ENCODE data around the gene KNOP1. TPM values are rescaled to one million over a fixed set of nuclear protein-coding genes. Genes with fewer than 3 reads are reported as not detected.
"Not testable (repeated sequence)": the region's sequence is repeated elsewhere in the genome, so short reads cannot be mapped to it uniquely, and the experiment has no call there.

Gene KNOP1
- total RNA-seq, 2 experiments from 2014 or later: 32.0 to 34.4 TPM

DNA sequence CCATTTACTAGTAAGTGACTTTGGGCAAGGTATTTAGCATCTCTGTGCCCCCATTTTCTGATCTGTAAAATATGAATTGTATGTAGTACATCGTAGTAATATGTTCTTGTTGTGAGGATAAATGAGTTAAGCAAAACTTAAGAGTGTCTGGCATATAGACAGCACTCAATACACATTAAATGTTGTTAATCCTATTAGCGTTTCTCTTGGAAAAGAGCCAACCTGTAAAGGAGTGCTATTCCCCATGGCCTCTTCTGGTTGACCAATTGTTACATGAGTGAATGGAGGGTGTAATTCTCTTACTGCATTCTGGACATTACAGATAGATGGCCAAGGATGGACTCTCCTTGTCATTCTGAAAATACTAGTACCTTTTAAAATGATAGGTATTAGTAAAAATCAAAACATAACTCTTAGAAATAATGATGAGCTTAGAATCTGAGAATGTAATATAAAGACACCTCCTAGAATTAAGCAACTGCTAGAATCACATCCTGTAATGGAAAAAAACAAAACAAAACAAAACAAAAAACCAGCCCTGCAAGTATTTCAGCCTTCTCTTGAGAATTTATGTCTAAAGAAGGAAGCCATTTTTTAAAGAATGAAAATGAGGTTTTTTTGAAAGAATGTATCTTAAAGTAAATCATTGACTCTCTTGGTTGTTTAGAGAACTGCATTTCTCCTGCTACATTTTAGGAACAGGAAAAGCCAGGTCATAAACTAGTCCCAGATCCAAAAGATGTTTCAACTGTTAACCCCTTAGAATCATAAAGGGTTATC is 30.6 kb upstream of the KNOP1 start:
- no peaks in the 10 kb centered on the region for H3K9me3 Mint-ChIP-seq
- H3K4me1 Mint-ChIP-seq: no peaks in the 10 kb centered on the region
- H3K36me3 Mint-ChIP-seq: no peaks in the 10 kb centered on the region
- H3K27ac Mint-ChIP-seq: no peak overlapping the region
- H3K4me3 Mint-ChIP-seq: no peak overlapping the region
- no peaks in the 10 kb centered on the region for H3K27me3 Mint-ChIP-seq
- no peak for DNase-seq

DNA sequence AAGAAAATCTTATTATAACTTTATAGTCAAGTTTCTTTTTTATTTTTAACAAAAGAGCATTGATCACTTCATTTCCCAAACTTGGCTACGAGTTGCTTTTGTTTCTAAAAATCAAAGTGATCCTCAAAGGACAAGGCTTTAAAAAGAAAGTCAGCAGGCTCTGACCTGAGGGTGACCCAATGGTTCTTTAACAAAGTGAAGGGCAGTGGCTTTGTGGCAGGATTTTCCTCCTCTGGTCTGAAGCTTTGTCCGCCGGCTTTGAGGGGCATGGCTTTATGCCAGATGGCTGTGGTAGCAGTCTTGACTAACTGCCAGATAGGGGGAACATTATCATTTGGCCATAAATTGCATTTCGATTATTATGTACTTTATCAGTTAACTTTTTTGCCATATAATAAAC is 28.5 kb upstream of the KNOP1 start:
- DNase-seq: no peak
- no peaks in the 10 kb centered on the region for H3K4me1 Mint-ChIP-seq
- no peaks in the 10 kb centered on the region for H3K36me3 Mint-ChIP-seq
- H3K4me3 Mint-ChIP-seq: no peak overlapping the region
- no peaks in the 10 kb centered on the region for H3K9me3 Mint-ChIP-seq
- no peak overlapping the region for H3K27ac Mint-ChIP-seq
- H3K27me3 Mint-ChIP-seq: no peaks in the 10 kb centered on the region

GRCh38 chr16:19745286-19746010 is 27.4 kb upstream of the KNOP1 start:
- no peaks in the 10 kb centered on the region for H3K27me3 Mint-ChIP-seq
- no peaks in the 10 kb centered on the region for H3K9me3 Mint-ChIP-seq
- no peaks in the 10 kb centered on the region for H3K4me1 Mint-ChIP-seq
- H3K36me3 Mint-ChIP-seq: no peaks in the 10 kb centered on the region
- H3K27ac Mint-ChIP-seq: no peak overlapping the region
- no peak for DNase-seq
- H3K4me3 Mint-ChIP-seq: no peak overlapping the region

GRCh38 chr16:19744670-19745069 is 26.6 kb upstream of the KNOP1 start:
- Mint-ChIP-seq H3K4me1 (no peaks in the 10 kb centered on the region), H3K4me3 (no peak overlapping the region), H3K27me3 (no peaks in the 10 kb centered on the region), H3K36me3 (no peaks in the 10 kb centered on the region), H3K9me3 (no peaks in the 10 kb centered on the region), H3K27ac (no peak overlapping the region)
- no peak for DNase-seq

- no peak for DNase-seq
- no peak overlapping the region for H3K27ac Mint-ChIP-seq
- no peaks in the 10 kb centered on the region for H3K4me1 Mint-ChIP-seq
- no peak overlapping the region for H3K4me3 Mint-ChIP-seq
- no peaks in the 10 kb centered on the region for H3K27me3 Mint-ChIP-seq
- no peaks in the 10 kb centered on the region for H3K9me3 Mint-ChIP-seq
- no peaks in the 10 kb centered on the region for H3K36me3 Mint-ChIP-seq
Measured at GRCh38 chr16:19743816-19744159, 25.8 kb upstream of the KNOP1 start.

GRCh38 chr16:19741354-19741753 is 23.3 kb upstream of the KNOP1 start:
- Mint-ChIP-seq H3K27me3 (no peaks in the 10 kb centered on the region), H3K27ac (no peak overlapping the region), H3K36me3 (peaks cover under 1% of the 10 kb centered on the region), H3K4me3 (no peak overlapping the region), H3K9me3 (no peaks in the 10 kb centered on the region), H3K4me1 (no peaks in the 10 kb centered on the region)
- DNase-seq: no peak

- H3K36me3 Mint-ChIP-seq: peaks cover 5% of the 10 kb centered on the region
- H3K4me1 Mint-ChIP-seq: no peaks in the 10 kb centered on the region
- no peak overlapping the region for H3K4me3 Mint-ChIP-seq
- H3K9me3 Mint-ChIP-seq: no peaks in the 10 kb centered on the region
- H3K27ac Mint-ChIP-seq: no peak overlapping the region
- no peaks in the 10 kb centered on the region for H3K27me3 Mint-ChIP-seq
- no peak for DNase-seq
Measured at GRCh38 chr16:19737306-19738038, 19.4 kb upstream of the KNOP1 start.

DNA sequence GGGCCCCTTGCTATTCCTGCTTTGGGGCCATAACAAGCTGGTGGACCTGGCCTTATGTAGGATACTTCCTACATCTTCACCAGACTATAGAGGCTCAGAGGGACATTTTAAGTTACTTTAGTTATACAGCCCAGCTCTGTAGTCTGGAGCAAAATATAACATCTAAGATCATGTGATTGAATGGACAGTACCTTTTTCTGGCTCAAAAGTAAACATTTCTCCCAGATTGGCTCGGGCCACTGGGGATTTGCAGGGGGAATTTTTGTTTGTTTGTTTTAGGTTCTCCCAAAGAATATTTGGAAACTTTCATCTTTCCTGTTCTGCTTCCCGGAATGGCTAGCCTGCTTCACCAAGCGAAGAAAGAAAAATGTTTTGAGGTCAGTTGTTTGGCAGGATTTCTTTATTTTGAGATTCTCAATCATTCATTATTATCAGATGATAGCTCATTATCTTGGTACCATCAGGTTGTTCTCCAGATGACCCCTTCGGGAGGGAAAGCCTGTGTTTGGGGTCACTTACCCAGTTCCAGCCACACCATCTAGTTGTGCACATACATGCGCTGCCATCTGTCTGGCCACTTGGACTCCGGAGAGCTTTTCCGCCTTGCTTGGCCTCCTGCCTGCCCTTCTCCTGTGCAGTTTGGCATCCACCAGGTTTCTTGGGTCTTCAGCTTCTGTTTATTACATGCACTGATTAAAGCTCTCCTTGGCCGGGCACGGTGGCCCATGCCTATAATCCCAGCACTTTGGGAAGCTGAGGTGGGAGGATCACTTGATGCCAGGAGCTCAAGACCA is 17.2 kb upstream of the KNOP1 start:
- H3K4me3 Mint-ChIP-seq: no peak overlapping the region
- H3K27me3 Mint-ChIP-seq: no peaks in the 10 kb centered on the region
- no peaks in the 10 kb centered on the region for H3K4me1 Mint-ChIP-seq
- H3K36me3 Mint-ChIP-seq: peaks cover 5% of the 10 kb centered on the region
- DNase-seq: no peak
- no peak overlapping the region for H3K27ac Mint-ChIP-seq
- H3K9me3 Mint-ChIP-seq: no peaks in the 10 kb centered on the region

DNA sequence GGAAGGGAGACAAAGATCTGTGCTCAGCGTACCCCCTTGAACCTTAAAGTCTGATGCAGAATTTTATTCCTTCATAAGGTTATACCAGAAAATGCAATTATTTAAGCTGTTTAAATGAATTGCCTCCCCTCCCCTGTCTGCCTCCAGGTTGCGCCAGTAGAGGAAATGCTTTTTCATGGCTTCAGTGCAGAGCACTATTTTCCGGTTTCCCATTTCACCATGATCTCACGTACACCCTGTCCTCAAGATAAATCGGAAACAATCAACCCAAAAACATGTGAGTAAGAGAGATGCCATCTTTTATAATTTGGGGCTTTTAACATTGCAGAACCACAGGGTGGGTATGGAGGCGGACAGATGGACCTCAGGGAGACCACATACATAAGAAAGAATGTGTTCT is 15.5 kb upstream of the KNOP1 start:
- no peaks in the 10 kb centered on the region for H3K27me3 Mint-ChIP-seq
- peaks cover 5% of the 10 kb centered on the region for H3K36me3 Mint-ChIP-seq
- no peak overlapping the region for H3K4me3 Mint-ChIP-seq
- no peaks in the 10 kb centered on the region for H3K4me1 Mint-ChIP-seq
- no peak for DNase-seq
- no peaks in the 10 kb centered on the region for H3K9me3 Mint-ChIP-seq
- H3K27ac Mint-ChIP-seq: no peak overlapping the region

- H3K4me1 Mint-ChIP-seq: peaks cover 4% of the 10 kb centered on the region
- H3K27ac Mint-ChIP-seq: no peak overlapping the region
- no peak overlapping the region for H3K4me3 Mint-ChIP-seq
- DNase-seq: no peak
- no peaks in the 10 kb centered on the region for H3K36me3 Mint-ChIP-seq
- no peaks in the 10 kb centered on the region for H3K9me3 Mint-ChIP-seq
- H3K27me3 Mint-ChIP-seq: no peaks in the 10 kb centered on the region
Measured at GRCh38 chr16:19728636-19728965, 10.6 kb upstream of the KNOP1 start.

DNA sequence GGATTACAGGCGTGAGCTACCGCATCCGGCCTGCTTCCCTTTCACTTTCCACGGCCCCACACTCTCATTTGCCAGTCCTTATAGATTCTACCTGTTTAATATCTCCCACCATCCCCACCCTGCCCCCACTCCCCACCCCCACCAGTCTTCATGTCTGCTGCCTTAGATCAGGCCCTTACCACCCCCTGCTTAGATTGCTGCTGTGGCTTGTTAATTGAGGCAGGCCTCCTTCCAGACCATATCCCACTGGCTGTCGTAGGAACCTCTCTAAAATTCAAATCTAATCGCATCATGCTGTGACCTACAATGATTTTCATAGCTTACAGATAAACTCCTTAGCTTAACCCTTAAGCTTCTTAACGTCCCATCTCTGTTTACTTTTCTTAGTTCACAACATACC is 5.0 kb upstream of the KNOP1 start:
- H3K9me3 Mint-ChIP-seq: no peaks in the 10 kb centered on the region
- H3K27me3 Mint-ChIP-seq: no peaks in the 10 kb centered on the region
- no peak overlapping the region for H3K27ac Mint-ChIP-seq
- no peak for DNase-seq
- H3K4me1 Mint-ChIP-seq: peaks cover 2% of the 10 kb centered on the region
- no peaks in the 10 kb centered on the region for H3K36me3 Mint-ChIP-seq
- no peak overlapping the region for H3K4me3 Mint-ChIP-seq

- no peak overlapping the region for H3K27ac Mint-ChIP-seq
- H3K4me3 Mint-ChIP-seq: no peak overlapping the region
- DNase-seq: no peak
- H3K4me1 Mint-ChIP-seq: no peaks in the 10 kb centered on the region
- no peaks in the 10 kb centered on the region for H3K27me3 Mint-ChIP-seq
- H3K36me3 Mint-ChIP-seq: no peaks in the 10 kb centered on the region
- no peaks in the 10 kb centered on the region for H3K9me3 Mint-ChIP-seq
Measured at GRCh38 chr16:19722269-19722952, 4.4 kb upstream of the KNOP1 start.

DNA sequence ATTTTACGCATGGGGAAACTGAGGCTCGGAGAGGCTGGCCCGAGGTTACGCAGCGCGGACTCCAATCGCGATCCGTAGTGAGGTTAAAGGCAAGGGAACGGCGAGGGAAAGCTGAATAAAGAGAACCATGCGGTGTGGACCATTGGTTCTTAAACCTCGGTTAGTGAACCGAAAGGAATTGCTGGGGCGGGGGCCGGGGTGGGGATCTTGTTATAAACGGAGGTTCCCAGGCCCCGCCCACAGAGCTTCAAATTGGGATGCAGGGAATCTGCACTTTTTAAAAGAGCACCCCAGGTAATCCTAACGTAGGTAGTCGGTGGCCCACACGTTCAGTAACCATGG is 568 bp upstream of the KNOP1 start:
- Mint-ChIP-seq H3K27ac (no peak overlapping the region), H3K27me3 (no peaks in the 10 kb centered on the region), H3K36me3 (peaks cover 18% of the 10 kb centered on the region), H3K9me3 (no peaks in the 10 kb centered on the region), H3K4me1 (peaks cover 8% of the 10 kb centered on the region), H3K4me3 (peak overlapping the region; percentile 94)
- no peak for DNase-seq

DNA sequence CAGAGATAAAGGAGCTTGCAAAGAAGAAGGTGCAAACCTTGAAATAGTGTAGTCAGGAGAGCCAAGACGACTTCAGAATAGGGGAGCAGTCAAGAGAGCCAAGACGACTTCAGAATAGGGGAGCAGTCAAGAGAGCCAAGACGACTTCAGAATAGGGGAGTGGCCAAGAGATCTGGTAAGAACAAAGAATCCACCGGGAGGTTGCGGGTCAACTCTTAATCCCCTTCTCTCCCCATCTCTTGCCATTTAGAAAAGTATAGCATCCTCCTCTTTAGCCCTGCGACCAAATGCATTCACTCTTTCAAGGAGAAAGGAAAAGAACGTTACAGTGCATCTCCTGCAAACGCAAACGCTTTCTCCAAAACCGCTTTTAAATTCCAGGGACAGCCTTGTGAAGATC is 713 bp downstream of the KNOP1 start:
- H3K4me3 Mint-ChIP-seq: peak overlapping the region; percentile 94
- peak overlapping the region; percentile 93 for H3K27ac Mint-ChIP-seq
- H3K4me1 Mint-ChIP-seq: peaks cover 8% of the 10 kb centered on the region
- H3K9me3 Mint-ChIP-seq: no peaks in the 10 kb centered on the region
- no peak for DNase-seq
- peaks cover 21% of the 10 kb centered on the region for H3K36me3 Mint-ChIP-seq
- H3K27me3 Mint-ChIP-seq: no peaks in the 10 kb centered on the region

- Mint-ChIP-seq H3K36me3 (peaks cover 21% of the 10 kb centered on the region), H3K4me1 (peaks cover 10% of the 10 kb centered on the region), H3K4me3 (peak overlapping the region; percentile 94)
- not testable (repeated sequence) for H3K27ac Mint-ChIP-seq, H3K27me3 Mint-ChIP-seq, DNase-seq, H3K9me3 Mint-ChIP-seq
Measured at GRCh38 chr16:19716728-19717127, 1.3 kb downstream of the KNOP1 start.

Data from activated naive CD8-positive, alpha-beta T cell treated with anti-CD3 and anti-CD28 coated beads for 36 hours (primary cell).